Measurements from ENCODE around the gene GPAM. TPM values are rescaled to one million over a fixed set of nuclear protein-coding genes. Genes with fewer than 3 reads are reported as not detected.

GPAM gene
- total RNA-seq, 1 experiment from 2014 or later = 12.2 TPM

DNA sequence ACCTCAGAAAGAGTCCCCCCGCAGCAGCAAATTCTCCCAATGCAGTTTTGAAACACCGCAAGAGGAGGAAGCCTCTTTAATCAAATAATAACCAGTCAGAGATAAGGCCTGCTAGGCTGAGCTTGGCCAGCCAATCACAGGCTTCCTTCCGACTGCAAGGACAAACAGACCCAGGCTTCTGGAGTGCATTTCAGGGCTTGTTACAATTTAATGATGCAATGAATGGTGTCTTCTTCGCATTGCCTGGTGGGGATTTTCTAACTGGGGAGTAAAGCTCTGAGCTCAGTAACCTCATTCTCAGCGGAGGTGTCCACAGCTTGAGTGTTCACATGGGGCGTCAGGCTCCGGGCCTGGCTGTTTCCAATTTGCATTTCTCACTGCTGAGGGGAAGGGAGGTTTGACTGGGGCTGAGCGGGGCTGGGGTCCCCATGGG, 31.8 kb upstream of the GPAM start:
- Mint-ChIP-seq H3K36me3 (0 out of 2 replicates have a peak, but pooled peaks cover 4% of the 10 kb centered on the region), H3K27ac (no peak overlapping the region), H3K4me3 (no peak overlapping the region), H3K9me3 (peaks cover 11% of the 10 kb centered on the region), H3K4me1 (peaks cover 17% of the 10 kb centered on the region), H3K27me3 (ENCODE audit: low read depth) (no peaks in the 10 kb centered on the region)
- ChIA-PET POLR2A (no interaction called here), CTCF (interaction anchor here (0.7 to 1.0 kb wide), 2 partner anchors 64 to 92 kb away, joined by 3 to 5 read pairs; no protein-coding TSS in a partner anchor)
- DNase-seq (ENCODE audit: low spot score) (no peak), ATAC-seq (no peak)
- no peak for TF ChIP-seq E2F1 (CRISPR knock-in tag; IDR thresholded peaks at IDR 0.05)
- TF ChIP-seq TCF7 (CRISPR knock-in tag; IDR thresholded peaks at IDR 0.05; ENCODE audit: low read depth) = no peak
- peak; percentile 85 for TF ChIP-seq GABPB1 (CRISPR knock-in tag; IDR thresholded peaks at IDR 0.05)

DNA sequence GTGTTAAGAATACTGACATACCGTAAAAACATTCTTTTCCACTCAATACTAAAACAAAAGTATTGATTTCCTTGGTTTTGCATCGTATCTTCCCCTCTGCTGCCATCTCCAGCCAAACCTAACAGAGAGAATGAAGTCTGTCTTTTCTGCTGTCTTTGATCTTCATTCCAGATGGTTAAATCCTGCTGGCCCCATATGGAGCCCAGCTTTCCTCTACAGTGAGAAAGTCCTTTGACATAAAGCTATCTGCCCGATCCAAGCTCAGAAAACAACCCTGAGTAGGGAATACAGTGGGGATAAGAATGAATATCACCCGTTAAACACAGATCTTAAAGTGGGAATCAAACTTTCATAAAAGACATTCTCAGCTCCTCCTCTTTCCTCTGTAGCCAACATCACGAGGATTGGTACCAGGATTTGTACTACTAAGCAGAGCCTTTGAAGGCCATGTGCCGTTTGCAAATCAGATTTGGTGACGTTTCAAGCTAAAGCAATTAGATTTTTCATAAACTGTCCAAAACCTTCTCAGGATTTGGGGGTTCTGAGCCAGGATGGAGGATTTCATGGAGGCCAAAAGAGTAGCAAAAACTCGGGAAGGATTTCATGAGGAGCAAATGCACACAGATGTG, 30.8 kb upstream of the GPAM start:
- no peaks in the 10 kb centered on the region for H3K36me3 Mint-ChIP-seq
- no peaks in the 10 kb centered on the region for H3K27me3 Mint-ChIP-seq (ENCODE audit: low read depth)
- no peak for TF ChIP-seq SOX15 (CRISPR knock-in tag; IDR thresholded peaks at IDR 0.05)
- TF ChIP-seq ZBTB21 (CRISPR knock-in tag; IDR thresholded peaks at IDR 0.05; ENCODE audit: borderline replicate concordance) = no peak
- TF ChIP-seq CREB1 (CRISPR knock-in tag; IDR thresholded peaks at IDR 0.05) = no peak
- no peak for TF ChIP-seq NR1H2 (CRISPR knock-in tag; IDR thresholded peaks at IDR 0.05)
- no peak for TF ChIP-seq ETV6 (CRISPR knock-in tag; IDR thresholded peaks at IDR 0.05)
- no peak for TF ChIP-seq ZNF396 (CRISPR knock-in tag; IDR thresholded peaks at IDR 0.05; ENCODE audit: borderline replicate concordance)
- no peak for TF ChIP-seq ZNF263 (CRISPR knock-in tag; IDR thresholded peaks at IDR 0.05; ENCODE audit: low read depth)
- no peak for TF ChIP-seq ZNF232 (CRISPR knock-in tag; IDR thresholded peaks at IDR 0.05)
- no peak for TF ChIP-seq E2F1 (CRISPR knock-in tag; IDR thresholded peaks at IDR 0.05)
- no peak for TF ChIP-seq FOXP4 (CRISPR knock-in tag; IDR thresholded peaks at IDR 0.05)
- TF ChIP-seq, protein P1, sequence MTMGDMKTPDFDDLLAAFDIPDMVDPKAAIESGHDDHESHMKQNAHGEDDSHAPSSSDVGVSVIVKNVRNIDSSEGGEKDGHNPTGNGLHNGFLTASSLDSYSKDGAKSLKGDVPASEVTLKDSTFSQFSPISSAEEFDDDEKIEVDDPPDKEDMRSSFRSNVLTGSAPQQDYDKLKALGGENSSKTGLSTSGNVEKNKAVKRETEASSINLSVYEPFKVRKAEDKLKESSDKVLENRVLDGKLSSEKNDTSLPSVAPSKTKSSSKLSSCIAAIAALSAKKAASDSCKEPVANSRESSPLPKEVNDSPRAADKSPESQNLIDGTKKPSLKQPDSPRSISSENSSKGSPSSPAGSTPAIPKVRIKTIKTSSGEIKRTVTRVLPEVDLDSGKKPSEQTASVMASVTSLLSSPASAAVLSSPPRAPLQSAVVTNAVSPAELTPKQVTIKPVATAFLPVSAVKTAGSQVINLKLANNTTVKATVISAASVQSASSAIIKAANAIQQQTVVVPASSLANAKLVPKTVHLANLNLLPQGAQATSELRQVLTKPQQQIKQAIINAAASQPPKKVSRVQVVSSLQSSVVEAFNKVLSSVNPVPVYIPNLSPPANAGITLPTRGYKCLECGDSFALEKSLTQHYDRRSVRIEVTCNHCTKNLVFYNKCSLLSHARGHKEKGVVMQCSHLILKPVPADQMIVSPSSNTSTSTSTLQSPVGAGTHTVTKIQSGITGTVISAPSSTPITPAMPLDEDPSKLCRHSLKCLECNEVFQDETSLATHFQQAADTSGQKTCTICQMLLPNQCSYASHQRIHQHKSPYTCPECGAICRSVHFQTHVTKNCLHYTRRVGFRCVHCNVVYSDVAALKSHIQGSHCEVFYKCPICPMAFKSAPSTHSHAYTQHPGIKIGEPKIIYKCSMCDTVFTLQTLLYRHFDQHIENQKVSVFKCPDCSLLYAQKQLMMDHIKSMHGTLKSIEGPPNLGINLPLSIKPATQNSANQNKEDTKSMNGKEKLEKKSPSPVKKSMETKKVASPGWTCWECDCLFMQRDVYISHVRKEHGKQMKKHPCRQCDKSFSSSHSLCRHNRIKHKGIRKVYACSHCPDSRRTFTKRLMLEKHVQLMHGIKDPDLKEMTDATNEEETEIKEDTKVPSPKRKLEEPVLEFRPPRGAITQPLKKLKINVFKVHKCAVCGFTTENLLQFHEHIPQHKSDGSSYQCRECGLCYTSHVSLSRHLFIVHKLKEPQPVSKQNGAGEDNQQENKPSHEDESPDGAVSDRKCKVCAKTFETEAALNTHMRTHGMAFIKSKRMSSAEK (CRISPR knock-in tag; IDR thresholded peaks at IDR 0.05; ENCODE audit: borderline replicate concordance) = no peak
- DNase-seq (ENCODE audit: low spot score) (no peak), ATAC-seq (no peak)
- H3K4me1 Mint-ChIP-seq = peaks cover 17% of the 10 kb centered on the region
- peaks cover 1% of the 10 kb centered on the region for H3K9me3 Mint-ChIP-seq
- H3K27ac Mint-ChIP-seq = no peak overlapping the region
- ChIA-PET POLR2A (no interaction called here), CTCF (no interaction called here)
- H3K4me3 Mint-ChIP-seq = no peak overlapping the region

DNA sequence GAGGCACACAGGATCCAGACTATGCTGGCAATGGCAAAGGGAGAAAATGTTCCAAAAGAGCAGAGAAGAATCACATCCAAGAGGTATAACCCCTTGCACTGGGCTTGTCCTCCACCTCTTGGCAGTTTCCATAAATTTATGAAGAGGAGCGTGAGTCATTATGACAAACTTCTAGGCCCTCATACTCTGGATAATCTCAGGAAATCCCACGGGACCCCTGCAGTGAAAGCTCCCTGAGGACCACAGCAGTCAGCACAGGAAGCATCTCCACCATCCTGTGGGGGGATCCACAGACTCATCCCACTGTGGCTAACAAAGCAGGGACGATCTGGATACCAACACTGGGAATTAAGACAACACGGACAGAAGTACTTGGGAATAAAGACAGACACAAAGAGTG, 30.3 kb upstream of the GPAM start:
- ChIA-PET CTCF (no interaction called here), POLR2A (no interaction called here)
- TF ChIP-seq, protein P2, sequence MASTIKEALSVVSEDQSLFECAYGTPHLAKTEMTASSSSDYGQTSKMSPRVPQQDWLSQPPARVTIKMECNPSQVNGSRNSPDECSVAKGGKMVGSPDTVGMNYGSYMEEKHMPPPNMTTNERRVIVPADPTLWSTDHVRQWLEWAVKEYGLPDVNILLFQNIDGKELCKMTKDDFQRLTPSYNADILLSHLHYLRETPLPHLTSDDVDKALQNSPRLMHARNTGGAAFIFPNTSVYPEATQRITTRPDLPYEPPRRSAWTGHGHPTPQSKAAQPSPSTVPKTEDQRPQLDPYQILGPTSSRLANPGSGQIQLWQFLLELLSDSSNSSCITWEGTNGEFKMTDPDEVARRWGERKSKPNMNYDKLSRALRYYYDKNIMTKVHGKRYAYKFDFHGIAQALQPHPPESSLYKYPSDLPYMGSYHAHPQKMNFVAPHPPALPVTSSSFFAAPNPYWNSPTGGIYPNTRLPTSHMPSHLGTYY (CRISPR knock-in tag; IDR thresholded peaks at IDR 0.05) = no peak
- Mint-ChIP-seq H3K4me3 (no peak overlapping the region), H3K27me3 (ENCODE audit: low read depth) (no peaks in the 10 kb centered on the region), H3K27ac (no peak overlapping the region), H3K4me1 (peaks cover 17% of the 10 kb centered on the region), H3K9me3 (no peaks in the 10 kb centered on the region), H3K36me3 (no peaks in the 10 kb centered on the region)
- ATAC-seq (no peak), DNase-seq (ENCODE audit: low spot score) (no peak)

Data from WTC11 (cell line).